HG03196 (cell line): ENCODE measurements around the gene ANK3.

Experiments
- ATAC-seq: cut with Tn5 transposase; IDR thresholded peaks from one replicate; pipeline ENCODE4 v1.9.1; 2021; ENCODE audit not compliant: unreplicated experiment

ANK3 gene

DNA sequence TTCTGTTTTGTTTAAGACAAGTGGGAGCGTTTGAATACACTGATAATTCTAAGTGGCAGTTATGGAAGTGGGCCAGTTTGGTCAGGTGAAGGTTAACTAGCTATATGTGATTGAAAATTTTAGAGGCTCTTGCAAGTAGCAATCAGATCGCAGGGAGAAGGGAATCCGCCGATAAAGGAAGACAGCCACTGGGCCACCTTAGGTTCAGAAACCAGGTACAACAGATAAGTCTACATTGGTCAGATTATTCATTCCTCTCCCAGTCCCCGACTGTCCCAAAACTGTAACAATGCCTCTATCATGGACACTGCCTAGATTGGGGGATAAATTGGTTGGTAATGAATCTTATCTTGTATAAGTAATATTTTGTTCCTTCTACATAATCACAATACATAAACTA, 8.9 kb downstream of the ANK3 start:
- ATAC-seq: no peak

- ATAC-seq: no peak
Measured at GRCh38 chr10:60377955-60378354, 11.7 kb downstream of the ANK3 start.

GRCh38 chr10:60377042-60377352, 12.7 kb downstream of the ANK3 start:
- no peak for ATAC-seq

- no peak for ATAC-seq
Measured at GRCh38 chr10:60376221-60377041, 13.2 kb downstream of the ANK3 start.

- ATAC-seq: no peak
Measured at GRCh38 chr10:60375293-60376004, 14.2 kb downstream of the ANK3 start.

- ATAC-seq: no peak
Measured at GRCh38 chr10:60374836-60375235, 14.8 kb downstream of the ANK3 start.

DNA sequence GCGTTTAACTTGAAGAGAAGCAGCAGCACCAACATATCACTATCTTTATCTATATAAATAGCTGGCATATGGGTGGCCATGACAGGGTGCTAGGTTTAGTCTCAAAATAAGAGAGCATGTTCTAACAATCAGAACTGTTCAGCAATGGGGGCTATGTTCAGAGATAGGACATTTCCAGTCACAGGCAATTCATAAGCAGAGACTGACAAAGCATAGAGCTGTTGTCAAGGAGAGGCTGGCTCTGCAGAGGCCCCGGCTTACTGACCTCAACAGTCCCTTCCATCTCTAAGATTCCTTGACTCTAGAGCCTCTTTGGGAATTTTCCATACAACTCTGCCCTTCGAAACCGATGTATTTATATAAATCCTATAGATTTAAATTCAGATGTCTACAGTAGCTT, 17.2 kb downstream of the ANK3 start:
- no peak for ATAC-seq

GRCh38 chr10:60369547-60369930, 20.1 kb downstream of the ANK3 start:
- no peak for ATAC-seq

GRCh38 chr10:60368875-60369546, 20.7 kb downstream of the ANK3 start:
- no peak for ATAC-seq

GRCh38 chr10:60367901-60368300, 21.8 kb downstream of the ANK3 start:
- no peak for ATAC-seq

DNA sequence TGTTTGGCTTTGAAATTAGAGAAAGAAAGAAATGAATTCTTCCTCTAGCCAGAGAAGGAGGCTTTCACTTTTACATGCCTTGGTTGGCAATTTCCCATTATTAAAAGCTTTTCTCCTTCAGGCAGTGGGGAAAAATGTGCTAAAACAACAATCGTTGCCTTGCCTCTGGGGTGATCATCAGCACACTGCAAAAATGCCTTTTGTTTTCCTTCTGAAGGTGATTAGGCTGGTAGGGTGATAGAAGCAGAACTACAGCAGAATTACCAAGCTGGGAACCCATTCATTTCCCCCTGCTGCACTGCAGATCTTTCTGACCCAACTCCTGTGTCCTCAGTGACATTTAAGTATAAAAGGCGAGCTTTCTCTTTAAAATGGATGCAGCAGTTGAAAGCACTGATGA, 22.2 kb downstream of the ANK3 start:
- no peak for ATAC-seq

GRCh38 chr10:60367024-60367423, 22.7 kb downstream of the ANK3 start:
- ATAC-seq: no peak

GRCh38 chr10:60363187-60363586, 26.5 kb downstream of the ANK3 start:
- no peak for ATAC-seq

DNA sequence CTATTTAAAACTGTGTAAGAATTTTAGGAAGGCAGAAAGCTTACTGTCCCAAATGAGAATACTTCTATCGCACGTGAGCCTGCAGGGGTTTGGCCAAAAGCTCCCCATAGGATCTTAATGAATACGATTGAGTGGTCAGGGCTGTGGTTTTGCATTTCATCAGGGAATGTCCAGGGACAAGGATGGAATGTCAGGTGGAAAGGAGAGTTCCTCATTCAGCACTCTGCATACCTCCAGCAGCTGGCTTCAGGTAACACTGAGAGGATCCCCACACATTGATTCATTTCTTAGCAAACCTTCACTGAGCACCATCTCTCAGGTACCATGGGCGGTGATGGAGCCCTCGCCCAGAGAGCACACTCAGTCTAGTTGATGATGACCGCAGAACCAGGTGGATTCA, 27.2 kb downstream of the ANK3 start:
- ATAC-seq: no peak

DNA sequence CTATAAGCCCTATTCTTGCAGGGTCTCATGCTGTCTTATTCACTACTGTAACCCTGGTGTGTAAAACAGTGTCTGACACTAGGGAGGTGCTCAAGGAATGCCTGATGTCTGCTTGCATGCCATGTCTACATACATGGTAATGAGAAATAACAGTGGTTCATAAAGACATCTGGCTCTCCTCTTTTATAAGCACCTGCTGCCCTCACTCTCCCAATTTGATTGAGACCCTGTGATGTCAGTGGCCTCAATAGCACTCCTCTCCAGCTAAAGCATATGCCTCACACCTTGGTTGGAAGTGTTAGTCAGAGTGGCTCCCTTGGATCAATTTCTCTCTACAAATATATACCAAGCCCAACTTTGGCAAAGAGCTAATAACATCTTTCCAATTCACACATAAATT, 30.6 kb downstream of the ANK3 start:
- ATAC-seq: no peak

- ATAC-seq: peak; percentile 89
Measured at GRCh38 chr10:60358282-60358681, 31.4 kb downstream of the ANK3 start.

GRCh38 chr10:60353519-60354258, 36.0 kb downstream of the ANK3 start:
- ATAC-seq: no peak

GRCh38 chr10:60352105-60352504, 37.6 kb downstream of the ANK3 start:
- peak; percentile 49 for ATAC-seq

DNA sequence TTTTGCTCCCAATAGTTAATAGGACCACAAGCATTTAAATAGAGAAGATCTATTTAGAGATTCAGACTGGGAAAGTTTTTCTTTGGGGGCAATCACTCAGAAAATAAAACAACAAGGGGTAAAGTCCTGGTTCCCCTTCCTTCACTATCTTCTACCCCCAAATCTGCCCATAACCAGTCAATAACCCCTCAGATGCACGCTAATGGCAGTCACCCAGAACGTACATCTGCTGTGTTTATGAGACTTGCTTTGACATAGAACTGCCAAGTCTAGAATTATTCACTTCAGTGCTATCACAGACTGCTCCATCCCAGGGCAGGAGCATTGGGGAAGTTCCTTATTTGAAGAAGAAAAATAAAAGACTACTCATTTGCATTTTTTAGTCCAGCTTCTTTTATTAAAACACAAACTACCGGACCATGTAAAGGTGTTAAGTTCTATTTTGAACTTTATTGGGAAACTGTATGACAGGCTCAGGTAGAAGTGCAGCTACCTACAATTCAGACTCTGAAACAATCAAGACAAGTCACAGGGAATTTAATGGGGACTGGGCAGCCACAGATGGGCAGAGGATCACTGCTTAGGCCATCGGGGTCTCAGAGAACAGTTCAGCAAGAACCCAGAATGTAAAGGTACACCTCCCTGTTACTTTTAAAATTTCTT, 38.4 kb downstream of the ANK3 start:
- peak; percentile 51 for ATAC-seq

DNA sequence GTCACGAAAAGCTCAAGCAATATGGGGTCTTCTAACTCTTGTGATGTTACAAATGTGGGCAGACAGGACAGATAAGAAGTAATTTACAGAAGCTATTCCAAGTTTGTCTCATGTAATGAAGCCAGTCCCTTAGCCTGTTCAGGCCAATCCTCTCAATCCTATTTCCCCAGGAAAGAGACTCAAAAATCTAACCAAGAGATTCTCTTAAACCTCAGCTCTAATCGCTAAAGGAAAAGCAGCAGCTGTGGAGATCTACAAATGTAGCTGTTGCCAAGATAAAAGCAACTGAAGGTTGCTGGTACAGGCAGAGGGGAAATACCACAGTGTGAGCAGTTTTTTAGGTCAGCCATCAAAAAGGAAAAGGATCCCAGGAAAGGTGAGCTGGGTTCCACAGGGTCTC, 39.3 kb downstream of the ANK3 start:
- no peak for ATAC-seq

- no peak for ATAC-seq
Measured at GRCh38 chr10:60349426-60349825, 40.2 kb downstream of the ANK3 start.
